GM18502 (cell line): Measurements from ENCODE around the gene NAALADL1.
A peak's percentile ranks its signal among the peaks of the same experiment; 100 is the strongest.
"Not testable (repeated sequence)": the region's sequence is repeated elsewhere in the genome, so short reads cannot be mapped to it uniquely, and the experiment has no call there.

ENCODE experiments used
- ATAC-seq: cut with Tn5 transposase; IDR thresholded peaks from one replicate; pipeline ENCODE4 v1.9.1; 2021; ENCODE audit warnings: mild to moderate bottlenecking; ENCODE audit not compliant: unreplicated experiment, poor library complexity

The NAALADL1 gene

GRCh38 chr11:65055538-65055937 lies 2.8 kb downstream of the NAALADL1 start:
- ATAC-seq: no peak

GRCh38 chr11:65053827-65054508 lies 4.4 kb downstream of the NAALADL1 start:
- no peak for ATAC-seq

GRCh38 chr11:65051398-65051858 lies 6.9 kb downstream of the NAALADL1 start:
- ATAC-seq: no peak

GRCh38 chr11:65047581-65048422 lies 10.6 kb downstream of the NAALADL1 start:
- no peak for ATAC-seq

GRCh38 chr11:65045728-65046127 lies 12.6 kb downstream of the NAALADL1 start:
- ATAC-seq: no peak

GRCh38 chr11:65045061-65045460 lies 13.3 kb downstream of the NAALADL1 start:
- no peak for ATAC-seq

- no peak for ATAC-seq
Measured at GRCh38 chr11:65043881-65044501, 14.4 kb downstream of the NAALADL1 start.

- ATAC-seq: no peak
Measured at GRCh38 chr11:65042891-65043290, 15.5 kb downstream of the NAALADL1 start.

GRCh38 chr11:65040847-65041622 lies 17.3 kb downstream of the NAALADL1 start, which contains the start of gene SAC3D1:
SAC3D1 (plus strand) TSS chr11:65041210; CDS start chr11:65041293, 83 bp downstream.
- peak; percentile 82 for ATAC-seq

- no peak for ATAC-seq
Measured at GRCh38 chr11:65040520-65040846, 17.9 kb downstream of the NAALADL1 start.

GRCh38 chr11:65036931-65037330 lies 21.4 kb downstream of the NAALADL1 start:
- ATAC-seq: no peak

- no peak for ATAC-seq
Measured at GRCh38 chr11:65035579-65035978, 22.8 kb downstream of the NAALADL1 start.

GRCh38 chr11:65034423-65034822 lies 23.9 kb downstream of the NAALADL1 start:
- ATAC-seq: no peak

- ATAC-seq: no peak
Measured at GRCh38 chr11:65032216-65032615, 26.1 kb downstream of the NAALADL1 start.

GRCh38 chr11:65027213-65028067 lies 30.9 kb downstream of the NAALADL1 start, which contains the start of gene SNX15:
SNX15 (plus strand) TSS chr11:65027439; CDS start chr11:65027538, 99 bp downstream.
- ATAC-seq: peak; percentile 90

- ATAC-seq: no peak
Measured at GRCh38 chr11:65026810-65027209, 31.5 kb downstream of the NAALADL1 start.

- not testable (repeated sequence) for ATAC-seq
Measured at GRCh38 chr11:65023502-65023901, 34.9 kb downstream of the NAALADL1 start.

GRCh38 chr11:65021509-65021908 lies 36.8 kb downstream of the NAALADL1 start:
- ATAC-seq: no peak

- ATAC-seq: no peak
Measured at GRCh38 chr11:65021003-65021402, 37.4 kb downstream of the NAALADL1 start.
